Measurements from ENCODE around the gene NUMB.

Gene NUMB

GRCh38 chr14:73258845-73259611 lies 199.3 kb downstream of the NUMB start:
- H3K4me3 ChIP-seq (ENCODE audit: low read depth, low read length): no peak overlapping the region
- no peak for TF ChIP-seq CTCF (IDR thresholded peaks at IDR 0.05; ENCODE audit: borderline replicate concordance, insufficient read depth, low read depth, low read length)

- H3K4me3 ChIP-seq (ENCODE audit: low read depth, low read length): no peak overlapping the region
- TF ChIP-seq CTCF (IDR thresholded peaks at IDR 0.05; ENCODE audit: borderline replicate concordance, insufficient read depth, low read depth, low read length): no peak
Observed at GRCh38 chr14:73258076-73258475, 200.3 kb downstream of the NUMB start.

- H3K4me3 ChIP-seq (ENCODE audit: low read depth, low read length): no peak overlapping the region
- no peak for TF ChIP-seq CTCF (IDR thresholded peaks at IDR 0.05; ENCODE audit: borderline replicate concordance, insufficient read depth, low read depth, low read length)
Observed at GRCh38 chr14:73255693-73256225, 202.6 kb downstream of the NUMB start.

GRCh38 chr14:73255005-73255400 lies 203.3 kb downstream of the NUMB start:
- H3K4me3 ChIP-seq (ENCODE audit: low read depth, low read length): no peak overlapping the region
- TF ChIP-seq CTCF (IDR thresholded peaks at IDR 0.05; ENCODE audit: borderline replicate concordance, insufficient read depth, low read depth, low read length): no peak

- no peak for TF ChIP-seq CTCF (IDR thresholded peaks at IDR 0.05; ENCODE audit: borderline replicate concordance, insufficient read depth, low read depth, low read length)
- H3K4me3 ChIP-seq (ENCODE audit: low read depth, low read length): no peak overlapping the region
Observed at GRCh38 chr14:73254247-73255004, 203.9 kb downstream of the NUMB start.

- TF ChIP-seq CTCF (IDR thresholded peaks at IDR 0.05; ENCODE audit: borderline replicate concordance, insufficient read depth, low read depth, low read length): no peak
- no peak overlapping the region for H3K4me3 ChIP-seq (ENCODE audit: low read depth, low read length)
Observed at GRCh38 chr14:73253721-73254120, 204.6 kb downstream of the NUMB start.

GRCh38 chr14:73253323-73253610 lies 205.1 kb downstream of the NUMB start:
- TF ChIP-seq CTCF (IDR thresholded peaks at IDR 0.05; ENCODE audit: borderline replicate concordance, insufficient read depth, low read depth, low read length): no peak
- H3K4me3 ChIP-seq (ENCODE audit: low read depth, low read length): no peak overlapping the region
